ENCODE measurements around the gene DUOXA2.
"Not testable (repeated sequence)": the region's sequence is repeated elsewhere in the genome, so short reads cannot be mapped to it uniquely, and the experiment has no call there.

The DUOXA2 gene

GRCh38 chr15:45097466-45097865 is 16.7 kb upstream of the DUOXA2 start:
- DNase-seq: no peak

- no peak for DNase-seq
Observed at GRCh38 chr15:45099549-45100165, 14.5 kb upstream of the DUOXA2 start.

GRCh38 chr15:45100884-45101625 is 13.1 kb upstream of the DUOXA2 start:
- DNase-seq: no peak

GRCh38 chr15:45101749-45102148 is 12.4 kb upstream of the DUOXA2 start:
- DNase-seq: no peak

GRCh38 chr15:45102226-45102625 is 11.9 kb upstream of the DUOXA2 start:
- DNase-seq: no peak

GRCh38 chr15:45104170-45104569 is 10.0 kb upstream of the DUOXA2 start:
- DNase-seq: not testable (repeated sequence)

GRCh38 chr15:45105586-45105985 is 8.5 kb upstream of the DUOXA2 start:
- no peak for DNase-seq

- no peak for DNase-seq
Observed at GRCh38 chr15:45106002-45106790, 7.9 kb upstream of the DUOXA2 start.

GRCh38 chr15:45107941-45108630 is 6.0 kb upstream of the DUOXA2 start:
- no peak for DNase-seq

GRCh38 chr15:45110256-45110820 is 3.8 kb upstream of the DUOXA2 start:
- DNase-seq: no peak

- DNase-seq: no peak
Observed at GRCh38 chr15:45111390-45112142, 2.6 kb upstream of the DUOXA2 start.

- DNase-seq: no peak
Observed at GRCh38 chr15:45112143-45112590, 2.0 kb upstream of the DUOXA2 start.

GRCh38 chr15:45112591-45113379 is 1.3 kb upstream of the DUOXA2 start:
- DNase-seq: no peak

- no peak for DNase-seq
Observed at GRCh38 chr15:45113380-45113990, 641 bp upstream of the DUOXA2 start.

- DNase-seq: no peak
Observed at GRCh38 chr15:45114751-45115085, 592 bp downstream of the DUOXA2 start.

- no peak for DNase-seq
Observed at GRCh38 chr15:45115312-45115820, 1.2 kb downstream of the DUOXA2 start.

GRCh38 chr15:45116006-45116481 is 1.9 kb downstream of the DUOXA2 start:
- no peak for DNase-seq

GRCh38 chr15:45116482-45117307 is 2.6 kb downstream of the DUOXA2 start:
- no peak for DNase-seq

GRCh38 chr15:45117308-45118130 is 3.4 kb downstream of the DUOXA2 start:
- no peak for DNase-seq

Measured in activated gamma-delta T cell treated with Interleukin-2 at 50 U/mL for 16 hours (primary cell).